ENCODE measurements around the gene TNFRSF25. TPM values are rescaled to one million over a fixed set of nuclear protein-coding genes. Genes with fewer than 3 reads are reported as not detected.

Gene TNFRSF25
- total and polyA plus RNA-seq, 2 of the 8 experiments (the other 6 are each of a cell fraction or from before 2014, with no cell fraction given) = 10.7 to 19.5 TPM

- Histone ChIP-seq H3K4me2 (ENCODE audit: insufficient read depth in 1 of 2, low read depth in 2 of 2, low read length in 2 of 2) (no peak overlapping the region; a peak in 1 of 4 replicates), H3K23ac (ENCODE audit: insufficient read length) (no peak overlapping the region), H4K8ac (ENCODE audit: extremely low read depth, insufficient read depth, low read length) (no peak overlapping the region; the same call in 1 of the 2 replicates), H3K79me2 (ENCODE audit: control insufficient read depth in 1 of 2, insufficient read depth in 2 of 2, low read length in 2 of 2) (no peaks in the 10 kb centered on the region), H2BK12ac (ENCODE audit: low read depth, low read length) (peak overlapping the region; percentile 29; the same call in 1 of the 2 replicates), H3K27ac (ENCODE audit: low read depth, low read length) (no peak overlapping the region), H3K9me3 (ENCODE audit: insufficient read depth in 2 of 2, low read depth in 1 of 2, low read length in 1 of 2) (no peaks in the 10 kb centered on the region), H4K91ac (replicated peaks; ENCODE audit: insufficient read length, low read length) (no peak overlapping the region), H3K4me1 (replicated peaks in 1 of 4; ENCODE audit: control insufficient read depth in 3 of 4, insufficient read depth in 4 of 4, low read length in 3 of 4) (peaks cover 0 to 38% (median 23%) of the 10 kb centered on the region in 4 experiments; a peak in 6 of 7 replicates), H3K36me3 (ENCODE audit: control insufficient read depth in 2 of 4, insufficient read depth in 4 of 4, low read length in 3 of 4) (no peaks in the 10 kb centered on the region), H4K5ac (ENCODE audit: insufficient read length, low read depth, low read length) (no peak overlapping the region), H3K4ac (replicated peaks; ENCODE audit: insufficient read length, low read depth, low read length) (no peak overlapping the region), H2AK5ac (ENCODE audit: low read depth, low read length) (no peak overlapping the region), H3K4me3 (ENCODE audit: extremely low read depth in 1 of 4, insufficient read depth in 2 of 4, low read depth in 3 of 4, low read length in 4 of 4) (no peak overlapping the region), H2BK5ac (ENCODE audit: low read depth, low read length) (no peak overlapping the region), H2BK120ac (replicated peaks; ENCODE audit: low read depth, low read length) (no peak overlapping the region), H3K9ac (replicated peaks in 1 of 4; ENCODE audit: extremely low read depth in 1 of 4, low read depth in 3 of 4, low read length in 3 of 4) (no peak overlapping the region), H4K20me1 (replicated peaks in 1 of 2; ENCODE audit: control insufficient read depth in 1 of 2, insufficient read depth in 2 of 2, low read length in 2 of 2) (peaks cover 4% of the 10 kb centered on the region in 2 experiments), H2AFZ (ENCODE audit: low read length) (no peak overlapping the region), H2BK15ac (ENCODE audit: low read length) (0 out of 2 replicates have a peak overlapping the region, but pooled peaks have one; percentile 5), H3K27me3 (replicated peaks in 1 of 4; ENCODE audit: control insufficient read depth in 3 of 4, extremely low read depth in 1 of 4, insufficient read depth in 3 of 4, low read length in 3 of 4) (peaks cover 0 to 31% (median 20%) of the 10 kb centered on the region in 4 experiments; a peak in 5 of 7 replicates), H2BK20ac (ENCODE audit: low read length) (no peak overlapping the region), H3K14ac (ENCODE audit: insufficient read length) (no peak overlapping the region), H3K79me1 (ENCODE audit: low read depth, low read length) (no peaks in the 10 kb centered on the region; the same call in 1 of the 2 replicates), H3K23me2 (ENCODE audit: low read depth, low read length) (peaks cover 20% of the 10 kb centered on the region; the same call in 1 of the 2 replicates), H3K56ac (replicated peaks; ENCODE audit: insufficient read length, low read depth, low read length) (no peak overlapping the region), H3K18ac (ENCODE audit: extremely low read depth, low read length) (no peak overlapping the region)
- POLR2A ChIA-PET (ENCODE audit: partially characterized antibody) = no interaction called here
- no peak for FAIRE-seq
- WGBS, 2 experiments (ENCODE audit: extremely low coverage in 1 of 2, insufficient coverage in 1 of 2, insufficient read length in 1 of 2, insufficient replicate concordance in 2 of 2, low coverage in 1 of 2, low lambda C conversion rate in 2 of 2, missing lambda C conversion rate in 1 of 2) = 90% methylated on average over 4 of the region's 4 CpGs; no CpG with 5 or more reads in 1 of the 2 experiments
- CTCF ChIA-PET (ENCODE audit: partially characterized antibody) = interaction anchor here (0.8 to 12.0 kb wide), 7 partner anchors 8 to 50 kb away, joined by 3 to 168 read pairs (median 6); no protein-coding TSS in a partner anchor
- DNase-seq (ENCODE audit: low read depth in 1 of 2, low spot score in 2 of 2) = no peak
- TF ChIP-seq BCL11A (IDR thresholded peaks at IDR 0.05; ENCODE audit: low read depth in 2 of 2, low read length in 2 of 2) = no peak
- no peak for TF ChIP-seq KDM1A (IDR thresholded peaks at IDR 0.05; ENCODE audit: borderline replicate concordance, low read length)
- TF ChIP-seq HDAC6 (IDR thresholded peaks at IDR 0.05; ENCODE audit: low read depth, low read length) = no peak
- TF ChIP-seq CTBP2 (IDR thresholded peaks at IDR 0.05; ENCODE audit: borderline replicate concordance, insufficient read depth, insufficient read length, low read length) = no peak
- no peak for TF ChIP-seq BACH1 (IDR thresholded peaks at IDR 0.05; ENCODE audit: low read length)
- TF ChIP-seq ASH2L (IDR thresholded peaks at IDR 0.05; ENCODE audit: low read length) = no peak
- no peak for TF ChIP-seq YY1 (IDR thresholded peaks at IDR 0.05; ENCODE audit: low read depth, low read length)
- TF ChIP-seq CEBPB (IDR thresholded peaks at IDR 0.05; ENCODE audit: low read depth, low read length) = no peak
- TF ChIP-seq RNF2 (IDR thresholded peaks at IDR 0.05; ENCODE audit: borderline replicate concordance, low read depth, low read length, missing control alignments, poor library complexity, severe bottlenecking) = no peak
- no peak for TF ChIP-seq SUZ12 (IDR thresholded peaks at IDR 0.05; ENCODE audit: low read length)
- TF ChIP-seq SP1 (IDR thresholded peaks at IDR 0.05; ENCODE audit: low read depth, low read length) = no peak
- TF ChIP-seq TAF7 (optimal IDR thresholded peaks at IDR 0.05; ENCODE audit: borderline replicate concordance, low read depth, low read length) = no peak
- no peak for TF ChIP-seq EGR1 (IDR thresholded peaks at IDR 0.05; ENCODE audit: borderline replicate concordance, low read depth, low read length)
- TF ChIP-seq EP300 (IDR thresholded peaks at IDR 0.05; ENCODE audit: borderline replicate concordance in 1 of 2, low read depth in 2 of 2, low read length in 2 of 2) = no peak
These were observed 28.7 kb upstream of the TNFRSF25 start for GRCh38 chr1:6494627-6495026.

Measured in H1 (cell line).